ENCODE data around the gene SHROOM1.

The SHROOM1 gene

GRCh38 chr5:132828846-132829494 is 1.5 kb downstream of the SHROOM1 start:
- TF ChIP-seq CTCF (IDR thresholded peaks at IDR 0.05; ENCODE audit: extremely low read depth, missing control alignments) = no peak
- no peak for DNase-seq (ENCODE audit: low spot score)

- DNase-seq (ENCODE audit: low spot score) = peak; percentile 27
These were observed 2.3 kb downstream of the SHROOM1 start for GRCh38 chr5:132827943-132828673.

GRCh38 chr5:132826424-132827082 is 3.9 kb downstream of the SHROOM1 start:
- no peak for TF ChIP-seq CTCF (IDR thresholded peaks at IDR 0.05; ENCODE audit: extremely low read depth, missing control alignments)
- no peak for DNase-seq (ENCODE audit: low spot score)

More at GRCh38 chr5:132827943-132828673, 2.3 kb downstream of the SHROOM1 start:
- TF ChIP-seq CTCF (IDR thresholded peaks at IDR 0.05; ENCODE audit: extremely low read depth, missing control alignments) = no peak

- no peak for TF ChIP-seq CTCF (IDR thresholded peaks at IDR 0.05; ENCODE audit: extremely low read depth, missing control alignments)
- DNase-seq (ENCODE audit: low spot score) = no peak
These were observed 4.5 kb downstream of the SHROOM1 start for GRCh38 chr5:132825834-132826391.

- TF ChIP-seq CTCF (IDR thresholded peaks at IDR 0.05; ENCODE audit: extremely low read depth, missing control alignments) = no peak
These were observed 5.2 kb downstream of the SHROOM1 start for GRCh38 chr5:132825033-132825833.

GRCh38 chr5:132824426-132824825 is 6.0 kb downstream of the SHROOM1 start:
- no peak for TF ChIP-seq CTCF (IDR thresholded peaks at IDR 0.05; ENCODE audit: extremely low read depth, missing control alignments)
- DNase-seq (ENCODE audit: low spot score) = peak; percentile 39

More at GRCh38 chr5:132825033-132825833, 5.2 kb downstream of the SHROOM1 start:
- peak; percentile 72 for DNase-seq (ENCODE audit: low spot score)

All from GM20000 (cell line).